ENCODE measurements around the gene FGFBP2. TPM values are rescaled to one million over a fixed set of nuclear protein-coding genes. Genes with fewer than 3 reads are reported as not detected.
A peak's percentile ranks its signal among the peaks of the same experiment; 100 is the strongest.

Gene FGFBP2
- total RNA-seq, 1 experiment from 2014 or later = not detected

DNA sequence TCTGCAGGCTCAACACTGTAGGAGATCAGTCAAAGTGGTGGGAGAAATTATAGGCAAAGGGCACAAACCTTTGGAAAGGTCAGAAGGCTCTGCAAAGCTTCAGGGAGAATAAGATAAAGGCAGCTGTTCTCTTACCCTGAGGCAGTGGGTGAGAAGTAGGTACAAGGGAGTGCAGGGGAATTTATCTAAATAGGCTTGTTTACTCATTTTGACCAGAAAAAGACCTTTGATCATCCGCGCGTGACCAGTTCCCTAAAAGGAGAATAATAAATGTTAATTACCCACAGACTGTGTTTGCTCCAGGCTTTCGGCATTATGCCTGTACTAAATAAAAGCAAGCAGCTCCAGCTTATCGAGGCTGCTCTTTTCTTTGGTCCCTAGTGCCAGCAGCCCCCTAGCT lies 9.3 kb downstream of the FGFBP2 start:
- no peaks in the 10 kb centered on the region for H3K27me3 ChIP-seq (ENCODE audit: insufficient read depth, low read depth)
- POLR2A ChIA-PET (ENCODE audit: unreplicated experiment) = no interaction called here
- H3K79me2 ChIP-seq (ENCODE audit: low read depth) = no peaks in the 10 kb centered on the region
- intact Hi-C loops (cut with micrococcal nuclease; ENCODE audit: unreplicated experiment) = no loop called here
- H3K9me3 ChIP-seq (ENCODE audit: insufficient read depth, low read depth) = peaks cover 8% of the 10 kb centered on the region; the same call in 1 of the 2 replicates
- no peaks in the 10 kb centered on the region for H3K9me2 ChIP-seq (ENCODE audit: insufficient read depth)
- no peaks in the 10 kb centered on the region for H3F3A ChIP-seq (ENCODE audit: insufficient read depth, low read depth)
- H3K4me2 ChIP-seq = no peak overlapping the region
- H3K36me3 ChIP-seq (ENCODE audit: low read depth) = no peaks in the 10 kb centered on the region
- TF ChIP-seq CTCF (conservative IDR thresholded peaks at IDR 0.05) (no peak), EZH2 (IDR thresholded peaks at IDR 0.05; ENCODE audit: low read depth) (no peak)
- BruUV-seq (replicated peaks) = no TSS peak
- no peak overlapping the region for H3K4me3 ChIP-seq
- no peaks in the 10 kb centered on the region for H4K20me1 ChIP-seq (ENCODE audit: insufficient read depth)
- H3K27ac ChIP-seq = no peak overlapping the region
- no peak for DNase-seq
- H3K4me1 ChIP-seq (replicated peaks; ENCODE audit: insufficient read depth) = peaks cover 5% of the 10 kb centered on the region; the same call in 1 of the 2 replicates
- CTCF ChIA-PET = no interaction called here
- no peak overlapping the region for H2AFZ ChIP-seq

DNA sequence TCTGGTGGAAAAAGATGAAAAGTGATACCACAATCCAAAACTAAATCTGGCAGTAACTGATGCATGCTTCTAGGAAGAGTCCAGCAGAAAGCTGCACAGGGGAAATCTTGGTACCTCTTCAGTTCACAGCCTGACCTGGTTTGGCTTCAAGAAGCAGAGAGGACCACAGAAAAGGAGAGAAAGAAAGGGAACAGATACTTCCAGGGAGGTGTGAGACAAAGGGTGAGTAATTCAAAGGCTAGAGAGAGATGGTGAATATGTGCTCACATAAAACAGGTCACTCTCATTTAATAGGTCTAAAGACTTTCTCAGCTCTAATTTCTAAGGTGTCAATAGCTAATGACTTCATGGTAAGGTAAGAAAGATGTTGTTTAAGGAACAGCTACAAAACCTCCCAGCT lies 11.2 kb downstream of the FGFBP2 start:
- Histone ChIP-seq H3K9me3 (ENCODE audit: insufficient read depth, low read depth) (peaks cover 8% of the 10 kb centered on the region; the same call in 1 of the 2 replicates), H3K4me1 (replicated peaks; ENCODE audit: insufficient read depth) (peaks cover 19% of the 10 kb centered on the region), H3K36me3 (ENCODE audit: low read depth) (no peaks in the 10 kb centered on the region), H3K9me2 (ENCODE audit: insufficient read depth) (no peaks in the 10 kb centered on the region), H3K27me3 (ENCODE audit: insufficient read depth, low read depth) (no peaks in the 10 kb centered on the region), H3K79me2 (ENCODE audit: low read depth) (no peaks in the 10 kb centered on the region), H3K4me2 (no peak overlapping the region), H3K27ac (no peak overlapping the region), H4K20me1 (ENCODE audit: insufficient read depth) (no peaks in the 10 kb centered on the region), H3F3A (ENCODE audit: insufficient read depth, low read depth) (no peaks in the 10 kb centered on the region), H2AFZ (peak overlapping the region; percentile 48; the same call in 1 of the 2 replicates), H3K4me3 (no peak overlapping the region)
- ChIA-PET POLR2A (ENCODE audit: unreplicated experiment) (no interaction called here), CTCF (no interaction called here)
- no TSS peak for BruUV-seq (replicated peaks)
- no peak for DNase-seq
- TF ChIP-seq EZH2 (IDR thresholded peaks at IDR 0.05; ENCODE audit: low read depth) (no peak), CTCF (conservative IDR thresholded peaks at IDR 0.05) (no peak)
- intact Hi-C loops (cut with micrococcal nuclease; ENCODE audit: unreplicated experiment) = no loop called here

- Histone ChIP-seq H3K4me1 (replicated peaks; ENCODE audit: insufficient read depth) (peaks cover 14% of the 10 kb centered on the region), H4K20me1 (ENCODE audit: insufficient read depth) (no peaks in the 10 kb centered on the region), H3K4me2 (no peak overlapping the region), H3K9me3 (ENCODE audit: insufficient read depth, low read depth) (no peaks in the 10 kb centered on the region), H3F3A (ENCODE audit: insufficient read depth, low read depth) (no peaks in the 10 kb centered on the region), H2AFZ (no peak overlapping the region), H3K4me3 (no peak overlapping the region), H3K79me2 (ENCODE audit: low read depth) (no peaks in the 10 kb centered on the region), H3K27ac (no peak overlapping the region), H3K36me3 (ENCODE audit: low read depth) (no peaks in the 10 kb centered on the region), H3K9me2 (ENCODE audit: insufficient read depth) (no peaks in the 10 kb centered on the region), H3K27me3 (ENCODE audit: insufficient read depth, low read depth) (no peaks in the 10 kb centered on the region)
- intact Hi-C loops (cut with micrococcal nuclease; ENCODE audit: unreplicated experiment) = no loop called here
- TF ChIP-seq CTCF (conservative IDR thresholded peaks at IDR 0.05) (no peak), EZH2 (IDR thresholded peaks at IDR 0.05; ENCODE audit: low read depth) (no peak)
- ChIA-PET CTCF (no interaction called here), POLR2A (ENCODE audit: unreplicated experiment) (interaction anchor here (0.7 kb wide), 1 partner anchor 43 kb away, joined by 4 read pairs; no protein-coding TSS in a partner anchor)
- no TSS peak for BruUV-seq (replicated peaks)
- no peak for DNase-seq
Measured at GRCh38 chr4:15948826-15949225, 14.1 kb downstream of the FGFBP2 start.

Data from PC-9 (cell line).